HepG2 (cell line): ENCODE results near the gene HBM. TPM values are rescaled to one million over a fixed set of nuclear protein-coding genes. Genes with fewer than 3 reads are reported as not detected.

ENCODE experiments used
- ATAC-seq: fragments of 200-7000 bp; cut with Tn5 transposase; 3 replicates; pipeline ENCODE4 v1.9.1; 2020; ENCODE audit warnings: mild to moderate bottlenecking, moderate library complexity
- BruUV-seq: library from RNA; stranded (reverse); fragments of 400-500 nt; replicated peaks from 2 replicates; lab custom pipeline; 2021; lab: Mats Ljungman, UMichigan
- CTCF ChIA-PET: fragments of 300-600 bp; formaldehyde crosslinking; extraction: SDS; loops from one replicate; lab custom pipeline; 2021; ENCODE audit warnings: low total read pairs, inconsistent platforms, low intra/inter-chr PET ratio; lab: Yijun Ruan, JAX
- POLR2A ChIA-PET: fragments of 350-600 bp; sonication (Branson Sonifier 250); formaldehyde crosslinking; loops from one replicate; lab custom pipeline; 2020; ENCODE audit warnings: antibody characterized with exemption, inconsistent platforms; lab: Yijun Ruan, JAX
- DNase-seq: peaks from one replicate; pipeline ENCODE4 v3.0.0-alpha.2; 2015; ENCODE audit warnings: low spot score
- FAIRE-seq: peaks from 3 replicates; lab custom pipeline; 2011; peaks lifted over from hg19 to GRCh38; lab: Jason Lieb, UNC
- H2AFZ ChIP-seq: one replicate; pipeline ENCODE4 v1.6.1; 2011; ENCODE audit warnings: low read length, inconsistent platforms
- H3K27ac ChIP-seq: fragments of 300-600 bp; 3 replicates; pipeline ENCODE4 v1.8.0; 2011; ENCODE audit warnings: mixed run types, mild to moderate bottlenecking, mixed read lengths, low read length, inconsistent platforms; ENCODE audit not compliant: insufficient read depth; ENCODE audit errors: extremely low read length
- H3K27me3 ChIP-seq, 2 experiments: fragments of 200-600 bp in 1 of 2; 2 replicates in 1 of 2; 3 replicates in 1 of 2; pipeline versions ENCODE4 v1.6.0 to v1.8.0; 2011; ENCODE audit warnings: low read length in 2 of 2, mild to moderate bottlenecking in 2 of 2, moderate library complexity in 2 of 2, inconsistent platforms in 1 of 2; ENCODE audit not compliant: insufficient read depth in 2 of 2, control insufficient read depth in 1 of 2
- H3K36me3 ChIP-seq, 2 experiments: fragments of 200-600 bp in 1 of 2; replicated peaks in 1 of 2; 2 replicates in 1 of 2; 3 replicates in 1 of 2; pipeline versions ENCODE4 v1.5.1 to v1.8.0; 2011; ENCODE audit warnings: low read length in 2 of 2, inconsistent platforms in 1 of 2; ENCODE audit not compliant: insufficient read depth in 2 of 2, control insufficient read depth in 1 of 2
- H3K4me1 ChIP-seq: 2 replicates; pipeline ENCODE4 v1.5.1; 2012; ENCODE audit warnings: low read length, inconsistent platforms; ENCODE audit not compliant: insufficient read depth
- H3K4me2 ChIP-seq: 2 replicates; pipeline ENCODE4 v1.6.0; 2011; ENCODE audit warnings: low read depth, low read length, inconsistent platforms
- H3K4me3 ChIP-seq, 3 experiments: fragments of 200-600 bp in 1 of 3; sonication (generic), shearing (Covaris generic) in 1 of 3; replicated peaks in 1 of 3; 2 replicates each; pipeline ENCODE4 v1.5.1; 2011 to 2016; ENCODE audit warnings: low read length in 3 of 3, inconsistent platforms in 2 of 3, low read depth in 2 of 3, mild to moderate bottlenecking in 2 of 3, control low read depth in 1 of 3, mixed read lengths in 1 of 3; ENCODE audit not compliant: insufficient read depth in 1 of 3
- H3K79me2 ChIP-seq: one replicate; pipeline ENCODE4 v1.6.1; 2011; ENCODE audit warnings: low read length, inconsistent platforms; ENCODE audit not compliant: insufficient read depth
- H3K9ac ChIP-seq: 2 replicates; pipeline ENCODE4 v1.6.0; 2011; ENCODE audit warnings: mild to moderate bottlenecking, low read depth, low read length, inconsistent platforms; ENCODE audit not compliant: insufficient read depth
- H3K9me3 ChIP-seq: 2 replicates; pipeline ENCODE4 v1.5.1; 2012; ENCODE audit warnings: mild to moderate bottlenecking, low read length
- H4K20me1 ChIP-seq: 2 replicates; pipeline ENCODE4 v1.6.0; 2011; ENCODE audit warnings: inconsistent platforms, mild to moderate bottlenecking, low read length, moderate library complexity; ENCODE audit not compliant: insufficient read depth
- ARNT2 ChIP-seq: sonication (generic); formaldehyde crosslinking; IDR thresholded peaks from 2 replicates; pipeline ENCODE4 v1.8.0; 2022; ENCODE audit warnings: mild to moderate bottlenecking, low read depth, missing genetic modification reagents, moderate library complexity
- ERF ChIP-seq: IDR thresholded peaks from 2 replicates; pipeline ENCODE4 v1.6.1; 2018; ENCODE audit warnings: missing biosample characterization, missing genetic modification reagents
- GABPB1 ChIP-seq: IDR thresholded peaks from 2 replicates; pipeline ENCODE4 v1.6.1; 2016; ENCODE audit warnings: mild to moderate bottlenecking, missing genetic modification reagents, moderate library complexity, missing compliant biosample characterization
- KAT7 ChIP-seq: IDR thresholded peaks from 2 replicates; pipeline ENCODE4 v1.6.1; 2018; ENCODE audit warnings: borderline replicate concordance, missing compliant biosample characterization
- PBX2 ChIP-seq: IDR thresholded peaks from 2 replicates; pipeline ENCODE4 v1.6.1; 2016; ENCODE audit warnings: control low read depth
- SIX4 ChIP-seq: sonication (generic); formaldehyde crosslinking; IDR thresholded peaks from 2 replicates; pipeline ENCODE4 v1.4.0; 2020; ENCODE audit warnings: missing genetic modification reagents
- TMF1 ChIP-seq: sonication (generic); formaldehyde crosslinking; IDR thresholded peaks from 2 replicates; pipeline ENCODE4 v1.8.1; 2022; ENCODE audit warnings: low read depth, missing genetic modification reagents
- ZHX2 ChIP-seq, 2 experiments: sonication (generic) in 1 of 2; formaldehyde crosslinking in 1 of 2; IDR thresholded peaks; 2 replicates each; pipeline versions ENCODE4 v1.6.1 to v1.9.0; 2014 to 2022; ENCODE audit warnings: antibody characterized with exemption in 1 of 2, borderline replicate concordance in 1 of 2, inconsistent platforms in 1 of 2, low read depth in 1 of 2, missing genetic modification reagents in 1 of 2
- ZNF263 ChIP-seq: sonication (generic); formaldehyde crosslinking; IDR thresholded peaks from 2 replicates; pipeline ENCODE4 v1.4.0; 2020; ENCODE audit warnings: missing genetic modification reagents
- ZNF607 ChIP-seq: sonication (generic); formaldehyde crosslinking; IDR thresholded peaks from 2 replicates; pipeline ENCODE4 v1.5.1; 2020; ENCODE audit warnings: missing genetic modification reagents, mild to moderate bottlenecking, borderline replicate concordance
- WGBS: methylation state at CpG from one replicate; pipeline ENCODE4 v1.1.6; 2017; ENCODE audit warnings: low lambda C conversion rate; 5-methylcytosine and 5-hydroxymethylcytosine counted together
- in situ Hi-C: cut with HindIII; loops from 2 replicates; pipeline ENCODE4 v1.10.0; 2017; ENCODE audit warnings: low pct_unique_long_range_greater_than_20kb; ENCODE audit not compliant: extremely low pct_ligation_motif_present
- intact Hi-C: fragments of 100-400 bp; cut with micrococcal nuclease; formaldehyde crosslinking; loops from one replicate; pipeline ENCODE4 v1.10.0; 2022; ENCODE audit not compliant: unreplicated experiment
- polyA plus RNA-seq, 8 experiments: library from polyadenylated mRNA; depleted of rRNA in 3 of 8; stranded (reverse) in 7 of 8; unstranded in 1 of 8; fragments of >200 nt; fragmentation: Illumina TruSeq in 4 of 8; extraction: Trizol in 4 of 8; gene quantifications; 2 replicates each; pipeline versions ENCODE4 v1.2.1 to v1.2.3, GENCODE V29; 2011 to 2016; ENCODE audit warnings: low read depth in 4 of 8, missing spikeins in 1 of 8, mixed read lengths in 1 of 8; ENCODE audit not compliant: insufficient read depth in 1 of 8
- total RNA-seq, 5 experiments: library from RNA; depleted of rRNA; stranded (reverse); fragments of >200 nt; fragmentation: Illumina TruSeq; extraction: Trizol; gene quantifications; 2 replicates each; pipeline ENCODE4 v1.2.3, GENCODE V29; 2016; ENCODE audit warnings: low read depth in 1 of 5

HBM gene
- total and polyA plus RNA-seq, 2 of the 13 experiments (the other 11 are each of a cell fraction or from before 2014, with no cell fraction given): not detected

GRCh38 chr16:133716-134115 lies 32.1 kb upstream of the HBM start:
- no peak for DNase-seq
- no peak overlapping the region for H3K9ac ChIP-seq
- ATAC-seq: no peak
- no TSS peak for BruUV-seq
- no peak overlapping the region for H3K4me2 ChIP-seq
- no peaks in the 10 kb centered on the region for H3K27me3 ChIP-seq
- H4K20me1 ChIP-seq: no peaks in the 10 kb centered on the region
- H3K4me3 ChIP-seq: no peak overlapping the region
- in situ Hi-C loops (no loop called here), intact Hi-C loops (no loop called here)
- no peak overlapping the region for H3K27ac ChIP-seq
- peaks cover 23% of the 10 kb centered on the region for H3K79me2 ChIP-seq
- WGBS: 92% methylated on average over 2 of the region's 2 CpGs
- H2AFZ ChIP-seq: no peak overlapping the region
- POLR2A ChIA-PET: no interaction called here
- CTCF ChIA-PET: no interaction called here
- H3K36me3 ChIP-seq: peaks cover 0 to 14% of the 10 kb centered on the region in 2 experiments; a peak in 2 of 5 replicates
- no peaks in the 10 kb centered on the region for H3K9me3 ChIP-seq
- TF ChIP-seq PBX2 (no peak), GABPB1 (CRISPR knock-in tag) (no peak), SIX4 (CRISPR knock-in tag) (no peak)
- peaks cover 13% of the 10 kb centered on the region for H3K4me1 ChIP-seq
- FAIRE-seq: no peak

GRCh38 chr16:138049-138417 lies 27.7 kb upstream of the HBM start:
- 3% methylated on average over 28 of the region's 30 CpGs for WGBS
- Histone ChIP-seq H4K20me1 (no peaks in the 10 kb centered on the region), H3K4me3 (peak overlapping the region; percentile 81 to 92 (median 84)), H3K27me3 (no peaks in the 10 kb centered on the region), H3K4me2 (peak overlapping the region; percentile 73), H3K79me2 (peaks cover 19% of the 10 kb centered on the region), H3K4me1 (peaks cover 37% of the 10 kb centered on the region), H2AFZ (no peak overlapping the region), H3K9me3 (no peaks in the 10 kb centered on the region), H3K36me3 (no peaks in the 10 kb centered on the region), H3K27ac (peak overlapping the region; percentile 75), H3K9ac (peak overlapping the region; percentile 81)
- peak; percentile 69 for ATAC-seq
- BruUV-seq: no TSS peak
- in situ Hi-C loops: no loop called here
- intact Hi-C loops: no loop called here
- no peak for DNase-seq
- ChIA-PET POLR2A (interaction anchor here (1.8 kb wide), 1 partner anchor 85 kb away, joined by 6 read pairs; the partner anchor contains the start of genes POLR3K and SNRNP25), CTCF (no interaction called here)
- no peak for FAIRE-seq
- TF ChIP-seq ERF (CRISPR knock-in tag): no peak
- TF ChIP-seq ARNT2 (CRISPR knock-in tag): no peak
- TF ChIP-seq ZNF263: peak; percentile 60; the same call in 1 of the 2 replicates
- no peak for TF ChIP-seq ZHX2 (IDR thresholded peaks at IDR 0.05; ENCODE audit: low read depth)
- TF ChIP-seq ZHX2 (CRISPR knock-in tag; IDR thresholded peaks at IDR 0.05; ENCODE audit: borderline replicate concordance): no peak
- TF ChIP-seq ZNF607: 0 out of 2 replicates have a peak, but pooled peaks have one; percentile 11
- TF ChIP-seq KAT7 (CRISPR knock-in tag): 0 out of 2 replicates have a peak, but pooled peaks have one; percentile 4
- peak; percentile 5; the same call in 1 of the 2 replicates for TF ChIP-seq TMF1
